ENCODE measurements around the gene TYMP.

The TYMP gene, protein sequence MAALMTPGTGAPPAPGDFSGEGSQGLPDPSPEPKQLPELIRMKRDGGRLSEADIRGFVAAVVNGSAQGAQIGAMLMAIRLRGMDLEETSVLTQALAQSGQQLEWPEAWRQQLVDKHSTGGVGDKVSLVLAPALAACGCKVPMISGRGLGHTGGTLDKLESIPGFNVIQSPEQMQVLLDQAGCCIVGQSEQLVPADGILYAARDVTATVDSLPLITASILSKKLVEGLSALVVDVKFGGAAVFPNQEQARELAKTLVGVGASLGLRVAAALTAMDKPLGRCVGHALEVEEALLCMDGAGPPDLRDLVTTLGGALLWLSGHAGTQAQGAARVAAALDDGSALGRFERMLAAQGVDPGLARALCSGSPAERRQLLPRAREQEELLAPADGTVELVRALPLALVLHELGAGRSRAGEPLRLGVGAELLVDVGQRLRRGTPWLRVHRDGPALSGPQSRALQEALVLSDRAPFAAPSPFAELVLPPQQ

DNA sequence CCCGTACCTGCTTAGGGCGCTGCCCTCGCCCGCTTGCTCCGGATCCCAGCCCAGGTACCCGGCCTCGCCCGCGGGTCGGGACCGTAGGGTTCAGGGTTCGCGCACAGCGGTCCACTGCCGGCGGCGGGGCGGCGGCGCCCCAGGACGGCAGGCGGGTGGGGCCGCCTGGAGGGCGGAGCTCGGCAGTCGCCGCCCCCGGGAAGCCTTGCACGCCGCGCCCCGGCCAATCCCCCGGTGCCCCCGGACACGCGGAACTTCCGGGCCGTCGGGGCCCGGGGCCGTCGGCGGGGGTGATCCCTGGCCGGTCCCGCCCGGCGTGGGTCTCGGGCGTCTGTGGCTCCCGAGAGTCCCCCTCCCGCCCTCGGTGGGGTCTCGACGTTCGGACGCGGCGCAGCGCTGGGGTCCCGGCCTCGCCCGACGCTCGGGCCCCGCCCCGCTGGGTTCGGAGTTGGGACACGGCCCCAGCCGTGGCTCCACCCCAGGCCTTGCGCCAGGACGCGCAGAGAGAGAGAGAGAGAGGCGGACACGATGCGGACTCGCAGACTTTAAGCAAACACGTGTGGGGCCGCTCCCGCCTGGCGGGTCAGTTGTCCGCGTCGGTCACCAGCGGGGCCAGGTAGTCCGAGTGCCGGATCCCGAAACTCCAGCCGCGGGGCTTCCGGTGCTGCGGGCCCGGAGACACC is at the start of gene TYMP:
Gene TYMP (minus strand): TSS at position 116 of the 683 bp plus-strand sequence. CDS start 303 bp downstream, outside the sequence.
- DNase-seq, result peak in 1 of 2 donors; percentile 96

- DNase-seq, result no peak
Measured at GRCh38 chr22:50578776-50579310, 49.0 kb upstream of the TYMP start.

DNA sequence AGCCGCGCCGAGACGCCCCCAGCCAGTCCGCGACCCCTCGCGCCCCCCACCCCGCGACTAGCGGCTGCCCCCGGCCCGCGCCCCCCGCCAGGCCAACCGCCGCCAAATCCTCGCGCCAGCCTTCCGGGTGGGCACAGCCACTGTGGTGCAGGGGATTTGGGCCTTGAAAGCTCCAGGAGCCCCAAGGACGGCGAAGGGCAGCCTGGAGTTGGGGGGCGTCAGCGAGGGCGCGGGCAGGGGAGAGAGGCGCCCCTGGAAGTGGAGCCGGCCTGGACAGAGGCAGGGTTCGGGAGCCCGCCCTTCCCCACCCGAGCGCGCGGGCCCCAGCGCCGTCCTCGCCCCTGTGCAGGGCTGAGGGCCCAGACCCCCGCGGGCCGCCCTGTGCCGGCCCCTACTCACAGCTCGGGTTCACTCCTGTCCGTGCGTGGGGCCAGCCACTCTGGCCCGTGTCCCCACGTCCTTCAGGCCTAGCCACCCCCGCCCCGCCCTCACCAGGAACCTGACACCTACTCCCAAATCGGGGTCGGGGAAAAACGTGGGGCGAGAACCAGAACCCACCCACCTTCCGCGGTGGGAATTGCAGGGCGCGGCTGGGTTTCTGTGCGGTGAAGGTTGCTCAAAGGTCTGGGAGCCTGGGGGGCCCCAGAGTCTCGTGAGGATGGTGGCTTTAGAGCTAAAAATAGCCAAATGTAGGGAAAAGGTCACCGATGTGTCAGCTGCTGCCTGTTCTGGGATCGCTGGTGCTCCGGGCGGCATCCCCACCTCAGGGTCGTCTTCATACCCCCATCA is 48.4 kb upstream of the TYMP start, which contains the start of gene CPT1B:
Gene CPT1B (minus strand): TSS at position 441 of the 789 bp plus-strand sequence. CDS start 512 bp downstream, outside the sequence.
- DNase-seq, result no peak

GRCh38 chr22:50577697-50577986 is 47.8 kb upstream of the TYMP start:
- no peak for DNase-seq

- DNase-seq, result no peak
Measured at GRCh38 chr22:50576806-50577696, 47.2 kb upstream of the TYMP start.

- DNase-seq, result no peak
Measured at GRCh38 chr22:50576070-50576469, 46.3 kb upstream of the TYMP start.

DNA sequence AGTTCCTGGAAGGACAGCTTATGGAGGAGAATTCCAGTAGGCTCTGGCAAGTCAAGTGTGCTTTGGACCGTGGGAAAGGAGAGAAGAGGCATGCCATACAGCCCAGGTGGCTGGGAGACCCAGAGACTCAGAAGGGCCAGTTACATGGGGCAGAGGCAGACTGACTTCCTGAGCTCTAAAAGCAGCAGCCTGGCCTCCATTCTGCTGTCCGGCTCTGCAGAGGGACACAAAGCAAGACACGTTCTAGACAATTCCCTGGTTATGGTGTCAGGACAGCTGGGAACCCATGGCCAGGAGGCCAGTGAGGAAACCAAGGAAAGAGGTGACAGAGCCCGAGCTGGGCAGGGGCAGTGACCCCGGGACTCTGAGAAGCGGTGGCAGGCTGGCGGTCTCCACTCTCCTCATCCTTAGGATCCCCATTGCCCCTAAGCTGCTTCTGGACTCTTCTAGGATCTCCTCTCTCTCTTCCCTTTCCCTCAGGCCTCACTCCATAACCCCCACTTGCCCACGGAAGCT is 45.7 kb upstream of the TYMP start:
- no peak for DNase-seq

DNA sequence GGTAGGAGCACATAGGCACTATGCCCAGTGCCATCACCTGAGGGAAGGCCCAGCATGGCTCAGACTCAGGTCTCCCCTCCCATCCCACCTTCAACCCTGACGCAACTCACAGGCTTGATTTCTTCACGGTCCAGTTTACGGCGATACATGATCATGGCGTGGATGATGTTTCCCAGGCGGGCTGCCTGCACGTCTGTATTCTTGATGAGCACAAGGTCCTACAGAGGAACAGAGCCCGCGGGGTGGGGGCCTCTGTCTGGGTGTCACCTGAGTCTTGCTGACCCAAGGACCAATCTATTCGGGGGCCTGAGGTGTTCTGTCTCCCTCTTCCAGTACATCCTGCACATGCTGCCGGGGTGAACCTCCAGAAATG is 44.6 kb upstream of the TYMP start:
- DNase-seq, result no peak

- DNase-seq, result no peak
Measured at GRCh38 chr22:50573491-50574382, 43.9 kb upstream of the TYMP start.

DNA sequence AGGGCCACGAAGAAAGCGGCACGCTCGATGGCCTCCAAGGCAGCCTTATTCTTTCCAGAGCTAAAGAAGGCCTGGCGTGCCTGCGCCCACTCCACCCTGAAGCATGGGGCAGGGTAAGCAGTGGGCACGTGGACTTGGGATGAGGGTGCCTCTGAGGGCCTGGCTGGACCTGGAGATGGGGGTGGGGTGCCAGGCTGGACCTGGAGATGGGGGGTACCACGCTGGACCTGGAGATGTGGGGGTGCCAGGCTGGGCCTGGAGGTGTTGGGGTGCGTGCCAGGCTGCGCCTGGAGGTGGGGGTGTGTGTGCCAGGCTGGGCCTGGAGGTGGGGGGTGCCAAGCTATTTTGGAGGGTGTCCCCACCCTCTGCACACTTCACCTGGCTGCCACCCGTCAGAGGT is 43.2 kb upstream of the TYMP start:
- no peak for DNase-seq

GRCh38 chr22:50571264-50572175 is 41.7 kb upstream of the TYMP start:
- no peak for DNase-seq

DNA sequence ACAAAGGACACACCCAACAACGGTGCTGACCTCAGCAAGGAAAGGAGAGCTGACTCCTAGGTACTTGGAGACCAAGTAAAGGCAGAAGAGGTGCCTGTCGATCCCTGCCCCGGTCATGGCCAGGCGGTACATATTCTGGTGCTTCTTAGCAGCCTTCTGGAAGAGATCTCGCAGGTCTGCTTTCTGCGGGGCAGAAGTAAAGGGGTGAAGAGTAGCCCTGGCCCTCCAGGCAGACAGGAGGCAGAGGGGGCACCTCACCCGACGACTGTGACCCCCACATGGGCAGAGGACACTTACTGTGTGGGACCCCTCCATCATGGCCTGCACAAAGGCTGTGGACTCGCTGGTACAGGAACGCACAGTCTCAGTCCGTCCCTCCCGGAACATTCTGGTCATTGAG is 41.0 kb upstream of the TYMP start:
- DNase-seq, result no peak

GRCh38 chr22:50569896-50570535 is 40.2 kb upstream of the TYMP start:
- DNase-seq, result no peak

DNA sequence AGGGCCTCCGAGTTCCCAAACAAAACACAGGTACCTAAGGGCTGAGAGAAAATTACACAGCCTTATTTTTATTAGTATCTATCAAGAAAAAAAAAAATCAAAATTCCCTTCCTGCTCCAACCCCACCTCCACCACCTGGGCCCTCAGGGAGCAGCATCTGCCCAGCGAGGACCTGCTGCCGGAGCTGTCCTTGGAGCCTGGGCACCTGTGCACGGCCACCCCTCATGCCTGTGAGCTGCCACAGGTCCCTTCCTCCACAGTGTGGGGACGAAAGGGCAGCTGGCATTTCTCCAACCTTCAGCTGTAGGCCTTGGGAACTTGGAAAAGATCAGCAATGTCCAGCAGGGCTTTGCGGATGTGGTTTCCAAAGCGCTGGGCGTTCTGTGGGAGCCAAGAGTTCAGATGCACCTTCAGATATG is 39.2 kb upstream of the TYMP start:
- DNase-seq, result no peak

- no peak for DNase-seq
Measured at GRCh38 chr22:50568626-50569025, 38.8 kb upstream of the TYMP start.

- no peak for DNase-seq
Measured at GRCh38 chr22:50567721-50568252, 38.0 kb upstream of the TYMP start.

GRCh38 chr22:50564289-50564688 is 34.5 kb upstream of the TYMP start:
- no peak for DNase-seq

DNA sequence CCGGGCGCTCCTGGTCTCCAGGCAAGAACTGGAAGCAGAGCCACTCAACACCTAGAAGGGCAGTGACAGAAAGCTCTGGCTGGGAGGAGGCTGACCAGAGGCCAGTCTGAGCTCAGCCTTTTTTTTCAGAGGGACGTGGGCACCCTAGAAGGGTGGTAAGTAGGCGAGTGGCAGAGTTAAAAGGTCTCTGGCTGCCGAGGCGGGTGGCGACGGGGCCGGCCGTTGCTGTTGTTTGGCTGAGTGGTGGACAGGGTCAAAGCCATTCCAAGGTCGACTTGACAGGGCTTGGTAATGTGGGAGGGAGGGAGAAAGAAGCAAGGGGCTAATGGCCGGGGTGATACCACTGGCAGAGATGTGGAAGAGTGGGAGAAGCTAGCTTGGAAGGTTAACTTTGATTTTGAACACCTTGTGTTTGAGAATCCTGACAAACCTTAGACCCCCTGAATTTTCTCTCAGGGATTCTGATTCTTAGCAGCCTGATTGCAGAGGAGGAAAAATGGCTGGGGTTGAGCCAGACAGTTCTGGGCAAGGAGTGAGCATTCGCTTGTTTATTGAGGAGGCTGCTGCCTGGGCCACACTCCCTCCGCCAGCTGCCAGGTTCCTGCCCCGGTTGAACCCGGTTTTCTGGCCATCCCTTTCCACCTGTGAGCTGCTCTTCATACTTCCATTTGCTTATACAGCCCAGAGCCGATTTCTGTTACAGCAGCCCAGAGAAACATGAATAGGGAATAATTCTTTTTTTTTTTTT is 33.8 kb upstream of the TYMP start:
- DNase-seq, result no peak
